K562 (cell line): ENCODE results near the gene SND1. TPM values are rescaled to one million over a fixed set of nuclear protein-coding genes. Genes with fewer than 3 reads are reported as not detected.

ENCODE experiments used
- BACH1 ChIP-seq: fragments of 200-800 bp; sonication (Bioruptor generic); IDR thresholded peaks from 2 replicates; pipeline ENCODE4 v1.6.1; 2016; ENCODE audit warnings: missing genetic modification characterization, missing compliant biosample characterization
- CBX8 ChIP-seq: fragments of 200-600 bp; sonication (generic); IDR thresholded peaks from 2 replicates; pipeline ENCODE4 v1.6.1; 2012; ENCODE audit warnings: borderline replicate concordance, mixed run types, low read depth, mild to moderate bottlenecking, moderate library complexity, mixed read lengths, low read length, control low read depth, inconsistent platforms; ENCODE audit not compliant: poor library complexity, severe bottlenecking; ENCODE audit errors: extremely low read depth
- CHD1 ChIP-seq: fragments of 200-600 bp; sonication (generic); IDR thresholded peaks from one replicate; pipeline ENCODE4 v1.6.1; 2012; ENCODE audit warnings: mild to moderate bottlenecking, moderate library complexity, low read length, inconsistent platforms
- CLOCK ChIP-seq: fragments of 250-450 bp; sonication (Bioruptor Pico); IDR thresholded peaks from 2 replicates; pipeline ENCODE4 v1.4.0; 2020; ENCODE audit warnings: mild to moderate bottlenecking, moderate library complexity, borderline replicate concordance
- FOXA3 ChIP-seq, 2 experiments: fragments of 450-650 bp in 1 of 2; sonication (generic) in 1 of 2; formaldehyde crosslinking; IDR thresholded peaks in 1 of 2; conservative IDR thresholded peaks in 1 of 2; 2 replicates each; pipeline versions ENCODE4 v1.4.0 to v1.8.0; 2020 to 2022; ENCODE audit warnings: mild to moderate bottlenecking in 2 of 2, missing genetic modification reagents in 1 of 2
- GTF2E2 ChIP-seq: fragments of 200-800 bp; sonication (Bioruptor generic); IDR thresholded peaks from 2 replicates; pipeline ENCODE4 v1.6.1; 2016; ENCODE audit warnings: missing genetic modification characterization, missing compliant biosample characterization
- IFI16 ChIP-seq: fragments of 250-450 bp; sonication (Bioruptor Pico); IDR thresholded peaks from 2 replicates; pipeline ENCODE4 v2.1.2; 2022; ENCODE audit warnings: mild to moderate bottlenecking, inconsistent platforms
- NRF1 ChIP-seq, 2 experiments: fragments of 450-650 bp; IDR thresholded peaks in 1 of 2; conservative IDR thresholded peaks in 1 of 2; 2 replicates each; pipeline ENCODE4 v1.6.1; 2014; ENCODE audit warnings: mild to moderate bottlenecking in 2 of 2
- RBBP5 ChIP-seq: fragments of 200-600 bp; sonication (generic); IDR thresholded peaks from 2 replicates; pipeline ENCODE4 v1.6.1; 2012; ENCODE audit warnings: borderline replicate concordance, mild to moderate bottlenecking, low read length, control low read depth, inconsistent platforms; ENCODE audit not compliant: insufficient read depth, poor library complexity, severe bottlenecking
- SNAPC5 ChIP-seq: fragments of 250-450 bp; sonication (Bioruptor Pico); IDR thresholded peaks from 2 replicates; pipeline ENCODE4 v1.8.0; 2021; ENCODE audit warnings: moderate library complexity, mild to moderate bottlenecking, inconsistent platforms
- TAL1 ChIP-seq: fragments of 450-650 bp; IDR thresholded peaks from 2 replicates; pipeline ENCODE4 v1.6.1; 2016; ENCODE audit warnings: mild to moderate bottlenecking
- VEZF1 ChIP-seq: fragments of 200-800 bp; sonication (Bioruptor generic); IDR thresholded peaks from 2 replicates; pipeline ENCODE4 v1.6.1; 2017; ENCODE audit warnings: missing genetic modification characterization, missing compliant biosample characterization
- ZNF280A ChIP-seq: fragments of 450-650 bp; IDR thresholded peaks from 2 replicates; pipeline ENCODE4 v1.6.1; 2018; ENCODE audit warnings: mild to moderate bottlenecking, low read depth; ENCODE audit not compliant: partially characterized antibody
- ZNF398 ChIP-seq: fragments of 250-450 bp; sonication (Bioruptor Pico); IDR thresholded peaks from 2 replicates; pipeline ENCODE4 v1.8.0; 2021; ENCODE audit warnings: moderate library complexity, mild to moderate bottlenecking, inconsistent platforms
- ZNF780A ChIP-seq: fragments of 250-450 bp; sonication (Bioruptor Pico); IDR thresholded peaks from 2 replicates; pipeline ENCODE4 v1.5.0; 2021; ENCODE audit warnings: mild to moderate bottlenecking
- polyA plus RNA-seq, 8 experiments: library from polyadenylated mRNA; depleted of rRNA in 4 of 8; stranded (reverse) in 5 of 8; unstranded in 3 of 8; fragments of >200 nt; fragmentation: Nextera tagmentation in 2 of 8; fragmentation: Illumina TruSeq in 1 of 8; extraction: Ambion mirVana in 2 of 8; extraction: Trizol in 1 of 8; gene quantifications; 2 replicates each; pipeline versions ENCODE4 v1.2.1 to v1.2.3, GENCODE V29; 2011 to 2014; ENCODE audit warnings: inconsistent platforms in 1 of 8, missing spikeins in 1 of 8
- total RNA-seq, 7 experiments: library from RNA; depleted of rRNA in 6 of 7; stranded (reverse); fragments of >200 nt in 6 of 7; fragmentation: Illumina TruSeq in 2 of 7; extraction: Trizol in 2 of 7; gene quantifications; 2 replicates each; pipeline versions ENCODE4 v1.2.1 to v1.2.3, GENCODE V29; 2011 to 2021; ENCODE audit warnings: low replicate concordance in 1 of 7
- TF ChIP-seq, protein P1 (sequence below): sonication (generic); formaldehyde crosslinking; IDR thresholded peaks from 2 replicates; pipeline ENCODE4 v1.5.0; 2020; ENCODE audit warnings: missing genetic modification reagents
- TF ChIP-seq, protein P2 (sequence below): fragments of 250-450 bp; sonication (Bioruptor Pico); IDR thresholded peaks from 2 replicates; pipeline ENCODE4 v1.4.0; 2020

Gene SND1
- total and polyA plus RNA-seq, 9 of the 15 experiments (the other 6 are each of a cell fraction or from before 2014, with no cell fraction given), result 46.5 to 307 (median 191) TPM

DNA sequence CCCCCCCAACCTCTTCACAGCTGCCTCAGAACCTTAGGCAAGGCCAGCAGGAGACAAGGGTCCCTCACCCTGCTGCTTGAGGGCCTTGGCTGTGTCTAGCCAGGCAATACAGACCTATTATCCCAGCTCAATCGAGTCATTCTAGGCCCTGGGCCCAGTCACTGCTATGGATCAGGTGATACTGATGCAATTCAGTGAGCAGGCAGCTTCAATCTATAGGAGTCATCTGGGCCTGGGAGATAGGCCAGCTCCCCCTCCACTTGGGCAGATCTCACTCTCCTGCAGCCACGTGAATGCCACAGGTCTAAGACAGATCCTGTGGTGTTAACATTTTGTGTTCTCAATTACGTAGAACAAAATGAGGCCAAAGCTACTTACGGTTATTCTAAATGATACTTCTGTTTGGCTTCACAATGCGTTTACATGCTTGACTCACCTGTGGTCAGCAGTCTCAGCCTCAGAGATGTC lies 447.2 kb downstream of the SND1 start (continued):
- TF ChIP-seq ZNF398 (CRISPR knock-in tag) (no peak), CBX8 (no peak), ZNF780A (CRISPR knock-in tag) (no peak), ZNF280A (no peak), TAL1 (peak; percentile 84), VEZF1 (peak; percentile 67), RBBP5 (no peak), CLOCK (CRISPR knock-in tag) (no peak), IFI16 (CRISPR knock-in tag) (no peak), FOXA3 (CRISPR knock-in tag; conservative IDR thresholded peaks at IDR 0.05 in 1 of 2, IDR thresholded peaks at IDR 0.05 in 1 of 2) (no peak), NRF1 (conservative IDR thresholded peaks at IDR 0.05 in 1 of 2, IDR thresholded peaks at IDR 0.05 in 1 of 2) (peak in 1 of 2 experiments; percentile 37; a peak in 1 of 4 replicates), CHD1 (no peak), GTF2E2 (no peak), BACH1 (tag) (no peak; the same call in 1 of the 2 replicates), SNAPC5 (CRISPR knock-in tag) (no peak)
- TF ChIP-seq, protein P1, sequence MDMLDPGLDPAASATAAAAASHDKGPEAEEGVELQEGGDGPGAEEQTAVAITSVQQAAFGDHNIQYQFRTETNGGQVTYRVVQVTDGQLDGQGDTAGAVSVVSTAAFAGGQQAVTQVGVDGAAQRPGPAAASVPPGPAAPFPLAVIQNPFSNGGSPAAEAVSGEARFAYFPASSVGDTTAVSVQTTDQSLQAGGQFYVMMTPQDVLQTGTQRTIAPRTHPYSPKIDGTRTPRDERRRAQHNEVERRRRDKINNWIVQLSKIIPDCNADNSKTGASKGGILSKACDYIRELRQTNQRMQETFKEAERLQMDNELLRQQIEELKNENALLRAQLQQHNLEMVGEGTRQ (CRISPR knock-in tag), result peak; percentile 64
- TF ChIP-seq, protein P2, sequence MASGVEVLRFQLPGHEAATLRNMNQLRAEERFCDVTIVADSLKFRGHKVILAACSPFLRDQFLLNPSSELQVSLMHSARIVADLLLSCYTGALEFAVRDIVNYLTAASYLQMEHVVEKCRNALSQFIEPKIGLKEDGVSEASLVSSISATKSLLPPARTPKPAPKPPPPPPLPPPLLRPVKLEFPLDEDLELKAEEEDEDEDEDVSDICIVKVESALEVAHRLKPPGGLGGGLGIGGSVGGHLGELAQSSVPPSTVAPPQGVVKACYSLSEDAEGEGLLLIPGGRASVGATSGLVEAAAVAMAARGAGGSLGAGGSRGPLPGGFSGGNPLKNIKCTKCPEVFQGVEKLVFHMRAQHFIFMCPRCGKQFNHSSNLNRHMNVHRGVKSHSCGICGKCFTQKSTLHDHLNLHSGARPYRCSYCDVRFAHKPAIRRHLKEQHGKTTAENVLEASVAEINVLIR, result no peak
